NCI-H1436 treated with DMSO at 0.1 percent for 48 hours (cell line): ENCODE measurements around the gene WDR7.
A peak's percentile ranks its signal among the peaks of the same experiment; 100 is the strongest.

Experiments used
- DNase-seq: peaks from one replicate; lab custom pipeline; 2025; lab: John Stamatoyannopoulos, UW

Gene WDR7

DNA sequence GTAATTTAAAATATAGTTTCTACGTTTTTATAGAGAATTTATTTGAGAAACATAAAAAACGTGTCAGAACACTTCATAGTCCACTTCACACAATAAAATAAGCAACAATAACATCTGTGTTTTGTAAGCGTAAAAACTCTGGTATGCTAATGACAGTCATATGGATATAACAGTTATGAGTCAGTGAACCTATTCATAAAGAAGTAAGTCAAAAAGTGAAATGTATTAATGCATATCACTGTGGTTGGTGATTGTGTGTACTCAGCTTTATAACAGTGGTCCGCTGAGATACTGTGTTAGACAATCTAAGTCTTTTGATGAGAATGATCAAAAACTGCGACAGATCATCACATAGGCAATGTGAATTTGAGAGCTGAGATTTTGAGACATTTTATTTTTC lies 153.2 kb downstream of the WDR7 start:
- no peak for DNase-seq

DNA sequence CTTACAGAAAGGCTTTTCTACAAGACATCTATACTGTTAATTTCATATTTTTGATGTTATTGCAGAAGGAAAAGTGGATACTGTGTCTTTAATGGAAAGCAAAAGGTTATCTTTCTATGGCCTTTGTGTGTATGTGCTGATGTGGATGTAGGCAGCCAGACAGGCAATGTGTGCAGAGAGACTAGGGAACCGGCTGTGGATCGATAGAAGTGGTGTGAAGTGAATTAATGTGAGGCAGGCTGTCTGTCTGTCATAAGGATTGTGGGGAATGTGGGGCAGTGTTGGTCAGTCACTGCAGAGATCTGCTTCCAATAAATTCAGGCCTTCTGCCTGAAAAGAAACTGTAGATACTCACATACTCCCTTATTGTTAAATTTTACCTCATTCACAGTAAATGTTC lies 156.7 kb downstream of the WDR7 start:
- DNase-seq: no peak

DNA sequence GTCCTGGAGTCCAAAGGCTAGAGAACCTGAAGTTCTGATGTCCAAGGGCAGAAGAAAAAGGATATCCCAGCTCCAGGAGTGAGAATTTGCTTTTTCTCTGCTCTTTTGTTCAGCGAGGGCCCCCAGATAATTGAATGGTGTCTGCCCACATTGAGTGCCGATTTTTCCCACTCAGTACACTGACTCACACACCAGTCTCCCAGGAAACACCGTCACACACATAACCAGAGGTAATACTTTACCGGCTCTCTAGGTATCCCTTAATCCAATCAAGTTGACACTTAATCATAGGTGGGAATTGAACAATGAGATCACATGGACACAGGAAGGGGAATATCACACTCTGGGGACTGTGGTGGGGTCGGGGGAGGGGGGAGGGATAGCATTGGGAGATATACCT lies 161.5 kb downstream of the WDR7 start:
- DNase-seq: no peak

DNA sequence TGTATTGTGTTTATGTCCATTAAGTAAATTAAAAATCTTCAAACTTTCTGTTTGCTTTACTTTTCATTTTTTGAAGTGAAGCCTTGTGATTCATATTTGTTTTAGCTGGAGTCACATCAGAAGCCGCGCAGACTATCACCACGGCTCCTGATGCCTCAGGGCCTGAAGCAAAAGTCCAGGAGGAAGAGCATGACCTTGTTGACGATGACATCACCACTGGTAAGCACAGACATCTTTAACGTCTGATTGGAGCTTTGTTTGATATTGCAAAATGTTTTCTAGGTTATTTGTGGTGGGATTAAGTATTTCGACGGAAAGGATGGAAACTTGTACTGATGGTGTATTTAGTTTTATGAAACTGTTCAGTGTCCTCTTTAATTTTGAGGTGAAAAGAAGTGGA lies 164.8 kb downstream of the WDR7 start:
- DNase-seq: no peak

DNA sequence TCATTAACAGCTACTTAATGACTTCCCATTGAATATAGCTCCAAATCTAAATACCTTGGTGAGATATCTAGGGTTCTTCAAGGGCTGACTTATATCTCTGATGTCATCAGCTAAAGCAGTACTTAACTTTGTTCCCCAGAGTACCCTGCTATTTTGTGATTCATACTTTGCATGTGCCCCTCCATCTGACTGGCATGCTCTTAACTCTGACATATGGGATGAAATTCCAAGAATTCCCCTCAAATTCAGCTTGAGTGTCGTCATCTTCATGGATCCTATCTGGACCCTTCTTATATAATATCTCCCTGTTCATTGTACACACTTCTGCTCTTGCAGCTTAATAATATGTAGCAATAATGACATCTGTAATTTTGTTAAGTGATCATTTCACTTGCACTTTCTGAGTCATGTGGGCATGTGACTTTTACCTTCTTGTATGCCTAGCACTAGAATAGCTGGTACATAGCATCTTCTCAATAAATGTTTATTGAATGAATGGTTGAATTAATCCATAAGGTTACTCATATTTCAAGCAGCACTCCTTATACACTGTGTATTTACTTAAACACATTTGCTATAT lies 172.9 kb downstream of the WDR7 start:
- no peak for DNase-seq

DNA sequence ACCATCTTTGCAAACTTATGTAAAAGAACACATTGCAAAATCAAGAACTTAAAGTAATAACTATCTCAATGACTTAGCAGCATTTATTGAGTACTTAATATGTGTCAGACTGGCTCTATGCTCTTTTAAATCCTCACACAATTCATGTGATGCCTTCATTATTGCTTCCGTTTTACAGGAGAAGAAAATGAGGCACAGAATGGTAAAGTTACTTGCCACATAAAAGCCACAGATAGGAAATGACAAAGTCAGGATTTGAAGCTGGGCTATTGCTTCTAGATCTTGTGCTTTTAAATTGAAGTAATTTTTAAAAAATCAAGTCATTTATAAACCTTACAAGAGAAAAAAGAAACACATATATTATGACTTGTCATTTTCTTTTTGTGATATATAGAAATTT lies 174.2 kb downstream of the WDR7 start:
- no peak for DNase-seq

DNA sequence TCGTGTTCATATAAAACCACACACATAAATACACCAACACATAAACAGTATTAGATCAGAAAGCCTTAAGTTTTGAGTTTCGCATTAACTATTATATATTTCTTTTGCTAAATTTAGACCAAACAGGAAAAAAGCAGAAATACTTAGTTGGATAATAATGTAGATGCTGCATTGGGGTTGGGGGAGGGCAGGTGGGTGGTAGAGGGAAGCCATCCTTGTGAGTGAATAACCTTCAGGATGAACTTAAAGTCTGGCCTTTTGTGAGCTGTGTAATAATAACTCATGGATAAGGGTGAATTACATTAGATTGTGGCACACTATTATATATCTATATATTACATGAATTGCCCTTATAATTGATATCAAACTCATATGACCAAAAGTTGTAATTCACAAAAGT lies 174.7 kb downstream of the WDR7 start:
- no peak for DNase-seq

DNA sequence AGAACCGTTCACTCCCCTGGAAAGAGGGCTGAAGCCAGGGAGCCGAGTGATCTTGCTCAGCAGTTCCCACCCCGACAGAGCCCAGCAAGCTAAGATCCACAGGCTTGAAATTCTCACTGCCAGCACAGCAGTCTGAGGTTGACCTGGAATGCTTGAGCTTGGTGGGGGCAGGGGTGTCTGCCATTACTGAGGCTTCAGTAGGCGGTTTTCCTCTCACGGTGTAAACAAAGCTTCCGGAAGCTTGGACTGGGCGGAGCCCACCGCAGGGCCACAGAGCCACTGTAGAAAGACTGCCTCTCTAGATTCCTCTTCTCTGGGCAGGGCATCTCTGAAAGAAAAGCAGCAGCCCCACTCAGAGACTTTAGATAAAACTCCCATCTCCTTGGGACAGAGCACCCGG lies 180.8 kb downstream of the WDR7 start:
- DNase-seq: no peak

DNA sequence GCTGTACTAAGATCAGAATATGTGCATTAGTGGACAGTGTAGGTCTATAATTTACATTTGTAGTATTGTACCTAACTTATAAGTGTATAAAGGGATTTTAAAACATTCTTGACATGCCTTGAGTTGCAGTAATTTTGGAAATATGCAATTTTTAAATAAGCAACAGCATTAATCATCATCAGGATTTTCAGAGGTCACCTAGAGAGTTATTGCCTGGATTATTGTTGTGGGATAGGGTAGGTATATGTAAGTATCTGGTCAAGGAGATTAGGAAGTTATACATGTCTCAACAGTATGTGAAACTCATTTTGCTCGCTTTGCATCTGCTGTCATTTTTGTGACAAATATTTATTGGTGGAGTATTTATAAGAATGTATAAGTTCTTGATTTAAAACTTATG lies 184.2 kb downstream of the WDR7 start:
- DNase-seq: no peak

DNA sequence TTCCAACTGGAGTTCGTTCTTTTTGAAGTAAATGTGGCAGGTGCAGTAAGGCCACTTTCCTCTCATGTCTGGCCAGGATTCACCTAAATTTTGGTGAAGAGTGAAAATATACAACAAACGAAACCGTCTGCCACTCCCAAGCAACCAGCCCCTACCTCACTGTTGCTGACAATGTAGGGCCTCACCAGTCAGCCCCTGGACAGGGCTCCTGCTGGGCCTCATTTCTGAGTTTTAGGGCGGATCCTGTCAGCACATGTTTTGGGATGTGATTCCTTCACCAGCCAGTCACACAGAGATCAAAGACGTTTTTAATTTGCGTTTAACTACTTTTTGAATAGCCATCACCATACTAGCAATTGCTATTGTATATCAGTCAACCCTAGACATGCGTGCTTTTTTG lies 185.0 kb downstream of the WDR7 start:
- DNase-seq: no peak

DNA sequence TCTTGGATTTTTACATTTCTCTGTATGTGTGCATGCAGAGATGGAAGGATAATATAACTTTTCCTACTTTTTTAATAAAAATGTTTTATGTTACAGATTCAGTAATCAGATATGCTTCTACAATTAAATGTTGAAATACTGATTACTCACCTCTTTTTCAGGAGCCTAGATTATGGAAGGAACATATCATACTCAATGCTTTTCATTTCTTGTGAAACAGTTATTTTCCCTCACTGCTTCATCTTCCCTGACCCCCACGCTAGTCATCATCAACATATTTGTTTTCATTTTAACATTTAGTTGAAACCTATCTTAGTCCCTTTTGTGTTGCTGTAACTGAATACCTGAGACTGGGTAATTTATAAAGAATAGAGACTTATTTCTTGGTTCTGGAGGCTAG lies 190.7 kb downstream of the WDR7 start:
- no peak for DNase-seq

DNA sequence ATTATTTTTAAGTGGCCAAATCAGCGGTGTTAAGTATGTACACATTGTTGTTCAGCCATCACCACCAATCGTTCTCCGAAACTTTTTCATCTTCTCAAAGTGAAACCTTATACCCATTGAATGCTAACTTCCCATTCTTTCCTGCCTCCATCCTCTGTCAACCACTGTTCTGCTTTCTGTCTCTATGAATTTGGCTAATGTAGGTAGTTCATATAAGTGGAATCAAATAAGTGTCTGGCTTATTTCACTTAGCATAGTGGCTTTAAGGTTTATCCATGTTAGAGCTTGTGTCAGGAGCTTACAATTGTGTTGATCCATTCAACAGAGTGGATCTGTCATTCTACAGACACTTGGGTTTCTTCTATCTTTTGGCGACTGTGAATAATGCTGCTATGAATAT lies 192.1 kb downstream of the WDR7 start:
- no peak for DNase-seq

DNA sequence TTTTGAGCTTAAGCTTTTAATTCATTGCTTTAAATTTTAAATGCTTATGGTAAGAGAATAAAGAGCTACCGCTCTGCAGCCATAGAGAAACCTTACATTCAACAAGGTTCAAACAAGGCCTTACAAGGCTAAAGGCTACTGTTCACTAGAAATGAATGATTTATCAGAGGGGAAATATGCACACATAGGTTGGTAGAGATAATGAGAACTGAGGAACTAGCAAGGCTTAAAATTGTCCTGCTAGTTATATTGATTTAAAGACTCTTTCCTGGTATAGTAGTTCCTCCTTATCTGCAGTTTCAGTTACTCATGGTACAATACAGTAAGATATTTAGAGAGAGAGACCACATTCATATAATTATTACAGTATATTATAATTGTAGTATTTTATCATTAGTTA lies 193.4 kb downstream of the WDR7 start:
- no peak for DNase-seq

DNA sequence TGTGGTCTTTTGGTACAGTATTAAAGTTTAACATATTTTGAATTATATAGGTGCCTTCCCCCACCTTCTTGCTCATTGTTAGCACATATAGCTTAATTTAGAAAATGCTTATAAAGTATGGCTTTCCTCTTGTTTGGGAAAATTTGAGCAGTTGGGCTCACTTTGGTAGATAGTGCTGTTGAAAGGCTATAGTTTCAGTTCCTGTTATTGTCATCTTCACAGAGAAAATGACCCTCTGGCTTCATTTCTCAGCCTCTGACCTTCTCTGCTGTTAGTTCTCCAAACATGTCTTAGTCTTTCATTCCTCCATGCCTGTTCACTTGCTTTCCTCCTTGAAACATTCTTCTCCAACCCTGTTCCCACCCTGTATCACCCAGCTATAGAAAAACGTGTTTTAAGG lies 200.6 kb downstream of the WDR7 start:
- DNase-seq: no peak

DNA sequence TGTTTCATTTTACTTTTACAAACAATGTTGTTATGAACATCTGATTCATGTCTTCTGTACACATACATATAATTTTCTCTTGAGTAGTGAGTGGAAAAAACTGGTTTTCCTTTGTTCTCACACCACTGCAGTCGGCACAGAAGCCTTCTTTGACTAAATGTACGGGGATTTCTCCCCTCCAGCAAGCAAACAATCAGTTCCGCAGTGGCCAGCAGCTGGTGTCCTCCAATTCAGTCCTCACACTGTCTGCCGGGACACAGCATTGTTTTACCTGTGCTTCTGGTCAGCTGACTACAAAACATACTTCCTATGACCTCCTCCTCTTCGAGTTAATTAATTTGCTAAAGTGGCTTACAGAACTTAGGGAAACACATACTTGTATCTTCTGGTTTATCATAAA lies 202.8 kb downstream of the WDR7 start:
- no peak for DNase-seq

DNA sequence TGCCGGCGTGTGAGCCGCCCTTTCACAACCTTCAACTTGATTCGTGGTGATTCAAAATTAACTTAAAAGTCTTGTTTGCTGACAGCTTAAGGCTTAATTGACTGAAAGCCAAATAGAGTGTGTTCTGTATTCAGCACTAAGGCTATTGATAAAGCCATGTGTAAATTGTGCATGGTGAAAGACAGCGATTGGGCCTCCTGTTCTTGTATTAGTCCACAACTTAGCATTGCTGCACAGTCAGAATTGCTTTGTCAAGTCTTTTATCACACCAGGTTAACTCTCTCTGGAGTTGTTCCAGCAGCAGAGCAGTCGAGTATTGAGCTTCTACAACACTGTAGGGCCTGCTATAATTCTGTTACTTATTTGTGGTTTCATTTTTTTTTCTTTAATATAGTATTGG lies 210.1 kb downstream of the WDR7 start:
- peak; percentile 31 for DNase-seq

DNA sequence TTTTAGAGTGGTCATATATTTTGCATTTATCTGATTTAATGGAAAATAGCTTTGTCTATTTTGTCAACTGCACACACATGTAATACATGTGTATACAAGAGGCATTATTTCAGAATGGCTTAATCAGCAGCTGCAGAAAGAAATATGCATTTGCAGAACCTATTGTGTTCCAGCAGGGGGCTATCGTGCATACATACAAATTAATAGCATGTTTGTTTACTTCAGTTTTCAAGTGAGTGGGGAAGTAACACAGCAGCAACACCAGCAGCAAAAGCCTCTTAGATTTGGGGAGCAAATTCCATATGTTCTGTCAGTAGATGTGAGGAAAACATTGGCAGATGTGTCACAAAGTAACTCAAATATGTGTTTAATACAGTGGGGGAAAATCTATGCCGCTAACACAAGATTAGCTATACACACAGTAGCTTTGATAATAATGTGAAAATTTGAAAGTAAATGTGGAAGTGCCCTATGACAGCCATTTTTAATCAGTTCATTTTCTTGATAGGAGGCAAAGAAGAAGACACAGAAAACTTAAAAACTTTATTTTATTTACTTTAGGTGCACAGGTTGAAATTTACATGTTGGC lies 218.1 kb downstream of the WDR7 start:
- peak; percentile 28 for DNase-seq

DNA sequence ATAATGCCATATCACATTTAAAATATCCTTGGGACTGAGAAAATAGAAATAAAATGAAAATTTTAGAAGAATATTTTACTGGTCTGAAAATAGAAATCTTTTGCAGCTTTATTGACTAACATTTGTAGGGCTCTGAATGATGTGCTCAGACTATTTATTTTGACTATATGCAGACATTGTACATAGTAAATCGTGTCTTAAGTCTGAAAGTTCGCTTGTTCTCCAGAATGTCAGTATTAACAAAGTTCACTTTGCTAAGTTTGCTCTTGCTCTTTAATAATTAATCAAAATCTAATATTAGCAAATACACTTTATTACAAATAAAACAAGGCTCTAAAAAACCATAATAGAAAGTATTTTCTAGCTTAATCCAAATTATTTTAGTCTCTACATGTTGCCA lies 219.8 kb downstream of the WDR7 start:
- DNase-seq: no peak

DNA sequence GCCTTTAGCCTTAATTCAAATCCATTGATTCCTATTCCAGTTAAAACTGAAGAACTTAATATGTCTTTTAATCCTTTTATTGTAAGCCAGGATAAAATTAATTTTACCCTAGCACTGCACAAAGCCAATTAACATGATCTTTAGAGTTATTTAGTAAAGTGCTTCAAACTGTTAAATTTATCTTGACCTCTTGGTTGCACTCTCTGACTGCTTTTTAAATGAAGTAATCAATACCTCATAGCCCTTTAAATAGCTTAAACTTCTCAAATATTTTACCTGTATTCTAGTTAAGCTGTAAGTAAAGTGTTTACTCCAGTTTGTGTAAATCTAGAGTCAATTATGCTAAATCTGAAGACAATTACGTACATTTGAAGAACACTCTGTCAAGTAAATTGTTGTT lies 221.0 kb downstream of the WDR7 start:
- no peak for DNase-seq

DNA sequence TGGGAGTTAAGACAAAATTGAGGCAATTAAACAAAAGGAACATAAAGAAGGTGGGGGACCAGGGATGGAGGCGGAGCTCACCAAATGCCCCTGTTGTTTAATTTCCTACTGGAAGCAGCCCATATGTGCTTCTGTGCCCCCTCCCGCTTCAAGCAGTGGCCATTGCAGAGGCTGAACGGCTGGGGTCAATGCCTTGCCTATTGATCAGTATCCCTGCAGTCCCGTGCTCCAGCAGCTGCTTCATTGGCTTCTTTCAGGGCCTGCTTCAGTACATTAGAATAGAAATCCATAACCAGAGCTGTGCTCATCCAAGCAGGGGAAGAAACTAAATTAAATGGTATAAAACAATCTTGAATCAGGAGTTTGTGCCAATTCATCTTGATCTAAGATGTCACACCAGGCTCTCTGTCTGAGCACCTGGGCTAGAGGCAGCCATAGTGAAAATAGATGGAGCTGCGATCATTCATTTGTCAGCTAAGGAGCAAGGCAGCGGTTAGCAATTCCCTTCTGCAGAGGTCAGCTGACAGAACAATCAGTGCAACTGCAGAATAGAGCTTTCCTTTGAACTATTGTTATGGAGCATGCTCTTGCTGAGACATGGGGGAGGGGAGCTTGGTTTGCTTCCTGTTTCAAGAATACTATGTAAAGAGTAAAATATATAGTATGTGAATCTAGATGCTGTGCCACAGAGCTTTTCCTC lies 222.4 kb downstream of the WDR7 start:
- DNase-seq: no peak

DNA sequence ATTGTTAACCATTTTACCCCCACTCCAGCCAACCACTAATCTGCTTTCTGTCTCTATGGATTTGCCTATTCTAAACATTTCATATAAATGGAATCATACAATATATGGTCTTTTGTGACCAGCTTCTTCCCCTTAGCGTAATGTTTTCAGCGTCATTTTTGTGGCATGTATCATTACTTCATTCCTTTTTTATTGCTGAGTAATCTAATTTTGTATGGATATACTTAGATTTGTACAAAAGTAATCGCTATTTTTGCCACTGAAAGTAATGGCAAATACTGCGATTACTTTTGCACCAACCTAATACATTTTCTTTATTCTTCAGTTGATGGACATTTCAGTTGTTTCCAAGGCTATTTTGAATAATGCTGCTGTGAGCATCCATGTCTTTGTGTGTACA lies 227.6 kb downstream of the WDR7 start:
- DNase-seq: no peak

DNA sequence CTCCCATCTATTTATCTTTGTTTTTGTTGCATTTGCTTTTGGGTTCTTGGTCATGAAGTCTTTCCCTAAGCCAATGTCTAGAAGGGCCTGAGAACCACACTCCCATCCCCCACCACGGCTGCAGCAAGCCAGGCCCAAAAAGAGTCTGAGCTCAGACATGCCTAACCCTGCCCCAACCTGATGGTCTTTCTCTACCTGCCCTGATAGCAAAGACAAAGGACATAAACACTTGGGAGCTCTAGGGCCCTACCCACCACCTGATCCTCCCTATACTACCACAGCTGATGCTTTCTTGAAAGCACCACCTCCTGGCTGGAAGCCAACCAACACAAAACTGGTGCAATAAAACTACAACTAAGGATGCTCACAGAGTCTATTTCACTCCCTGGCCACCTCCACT lies 233.4 kb downstream of the WDR7 start:
- no peak for DNase-seq

DNA sequence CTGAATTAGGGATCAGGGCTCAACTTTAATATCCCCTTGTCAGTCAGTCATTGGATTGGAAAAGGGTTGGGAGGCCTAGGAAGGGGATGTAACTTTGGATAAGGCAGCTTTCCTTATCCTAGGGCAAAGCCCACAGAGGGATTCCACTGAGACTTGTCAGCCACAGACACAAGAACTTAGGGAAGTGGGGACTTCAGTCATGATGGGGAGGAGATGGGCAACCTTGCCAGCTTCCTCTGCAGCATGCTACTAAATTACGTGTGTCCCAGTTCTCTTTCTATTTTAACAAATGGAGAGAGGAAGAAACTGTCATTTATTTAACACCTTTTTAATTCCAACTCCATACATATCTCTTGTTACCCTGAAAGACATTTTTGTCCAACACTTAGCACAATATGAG lies 237.8 kb downstream of the WDR7 start:
- no peak for DNase-seq

DNA sequence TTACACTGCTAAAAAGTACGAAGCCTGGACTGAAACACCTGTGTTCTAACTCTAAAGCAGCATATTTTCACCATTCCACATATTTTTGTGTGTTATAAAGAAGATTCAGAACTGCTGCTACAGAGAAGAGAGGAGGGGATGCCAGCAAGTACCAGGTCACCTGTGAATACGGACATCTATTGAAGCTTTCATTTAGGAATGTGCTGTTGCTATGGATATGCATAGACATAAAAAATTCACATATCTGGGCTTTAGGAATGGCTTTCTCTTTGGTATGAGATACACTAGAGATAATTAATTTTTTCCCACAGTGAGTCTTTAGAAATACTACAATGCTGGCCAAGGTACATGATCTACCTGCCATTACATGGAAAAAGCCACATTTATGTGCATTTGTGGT lies 238.5 kb downstream of the WDR7 start:
- no peak for DNase-seq
